ENCODE results near the gene GAMT.

- TF ChIP-seq FOXP2 (optimal IDR thresholded peaks at IDR 0.05; ENCODE audit: control extremely low read depth, extremely low read length, insufficient read depth) (no peak), POLR2AphosphoS5 (IDR thresholded peaks at IDR 0.05; ENCODE audit: borderline replicate concordance, low read depth, low read length) (no peak), EZH2 (IDR thresholded peaks at IDR 0.05) (no peak)
Observed at GRCh38 chr19:1421218-1421957, 20.0 kb upstream of the GAMT start.

All from SK-N-MC (cell line).